Measurements from ENCODE around the gene RIOX2. TPM values are rescaled to one million over a fixed set of nuclear protein-coding genes. Genes with fewer than 3 reads are reported as not detected.

The RIOX2 gene
- total RNA-seq, 2 donors from 2014 or later: 12.5 to 13.6 TPM

DNA sequence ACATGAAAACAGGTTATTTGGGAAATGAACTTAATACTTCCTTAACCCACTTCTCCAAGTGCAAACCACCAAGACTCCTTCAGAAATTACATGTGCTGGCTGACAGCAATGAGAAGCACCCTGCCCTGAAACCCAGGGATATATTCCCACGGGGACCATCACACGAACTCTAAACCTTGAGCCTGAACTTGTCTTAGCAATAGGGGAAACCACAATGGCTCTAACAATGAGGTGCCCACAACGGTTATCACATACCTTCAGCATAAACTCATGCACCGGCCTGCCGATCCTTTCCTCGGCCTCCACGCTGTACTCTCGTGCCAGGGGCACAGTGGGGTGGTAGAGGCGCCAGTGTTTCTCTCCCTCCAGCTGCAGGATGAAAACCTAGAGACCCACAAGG is 13.4 kb downstream of the RIOX2 start:
- TF ChIP-seq, protein P1, sequence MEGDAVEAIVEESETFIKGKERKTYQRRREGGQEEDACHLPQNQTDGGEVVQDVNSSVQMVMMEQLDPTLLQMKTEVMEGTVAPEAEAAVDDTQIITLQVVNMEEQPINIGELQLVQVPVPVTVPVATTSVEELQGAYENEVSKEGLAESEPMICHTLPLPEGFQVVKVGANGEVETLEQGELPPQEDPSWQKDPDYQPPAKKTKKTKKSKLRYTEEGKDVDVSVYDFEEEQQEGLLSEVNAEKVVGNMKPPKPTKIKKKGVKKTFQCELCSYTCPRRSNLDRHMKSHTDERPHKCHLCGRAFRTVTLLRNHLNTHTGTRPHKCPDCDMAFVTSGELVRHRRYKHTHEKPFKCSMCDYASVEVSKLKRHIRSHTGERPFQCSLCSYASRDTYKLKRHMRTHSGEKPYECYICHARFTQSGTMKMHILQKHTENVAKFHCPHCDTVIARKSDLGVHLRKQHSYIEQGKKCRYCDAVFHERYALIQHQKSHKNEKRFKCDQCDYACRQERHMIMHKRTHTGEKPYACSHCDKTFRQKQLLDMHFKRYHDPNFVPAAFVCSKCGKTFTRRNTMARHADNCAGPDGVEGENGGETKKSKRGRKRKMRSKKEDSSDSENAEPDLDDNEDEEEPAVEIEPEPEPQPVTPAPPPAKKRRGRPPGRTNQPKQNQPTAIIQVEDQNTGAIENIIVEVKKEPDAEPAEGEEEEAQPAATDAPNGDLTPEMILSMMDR (conservative IDR thresholded peaks at IDR 0.05): no peak
- Mint-ChIP-seq H3K4me3 (no peak overlapping the region), H3K9me3 (no peaks in the 10 kb centered on the region), H3K27me3 (ENCODE audit: insufficient read depth) (no peaks in the 10 kb centered on the region), H3K27ac (no peak overlapping the region), H3K36me3 (ENCODE audit: low read depth) (peaks cover 15% of the 10 kb centered on the region), H3K4me1 (peaks cover 3% of the 10 kb centered on the region)
- H3K4me3 ChIP-seq (ENCODE audit: low read length): no peak overlapping the region
- WGBS, 2 experiments (ENCODE audit: insufficient coverage in 1 of 2, insufficient read length in 1 of 2): 91 to 94% methylated on average over 3 to 9 of the region's 9 CpGs
- no peak overlapping the region for H3K9ac ChIP-seq (ENCODE audit: extremely low read depth, low read length, poor library complexity, severe bottlenecking)
- H3K27me3 ChIP-seq (ENCODE audit: control insufficient read depth, insufficient read depth, low read length, poor library complexity, severe bottlenecking): no peaks in the 10 kb centered on the region
- peaks cover 3% of the 10 kb centered on the region for H3K4me1 ChIP-seq (ENCODE audit: control insufficient read depth, insufficient read depth, low read length)
- H3K9me3 ChIP-seq (ENCODE audit: control insufficient read depth, low read length): no peaks in the 10 kb centered on the region
- H3K36me3 ChIP-seq (ENCODE audit: control insufficient read depth, insufficient read depth, low read length): no peaks in the 10 kb centered on the region
- no peak overlapping the region for H3K27ac ChIP-seq (ENCODE audit: low read depth, low read length)
- no peak for DNase-seq

DNA sequence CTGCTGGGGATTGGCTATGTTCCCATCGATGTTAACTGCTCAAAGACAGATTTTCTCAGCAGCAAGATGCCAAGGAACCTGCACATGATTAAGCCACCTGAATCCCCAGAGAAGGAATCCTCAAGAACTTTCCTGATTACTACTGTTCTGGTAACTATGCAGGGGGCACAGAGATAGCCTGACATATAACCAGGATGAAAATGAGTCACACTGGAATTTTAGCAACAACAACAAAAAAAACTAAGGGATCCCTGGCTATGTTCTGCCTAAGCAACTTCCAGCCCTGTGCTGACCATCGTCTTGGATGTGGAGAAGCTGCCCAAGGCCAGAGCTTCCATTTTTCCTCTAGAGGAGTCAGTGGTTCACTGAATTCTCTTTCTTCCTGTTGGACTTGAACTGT is 13.8 kb downstream of the RIOX2 start:
- 87 to 90% methylated on average over 2 of the region's 2 CpGs for WGBS, 2 experiments (ENCODE audit: insufficient coverage in 1 of 2, insufficient read length in 1 of 2)

GRCh38 chr3:97957617-97958311 is 14.5 kb downstream of the RIOX2 start:
- H3K9ac ChIP-seq (ENCODE audit: extremely low read depth, low read length, poor library complexity, severe bottlenecking): no peak overlapping the region
- TF ChIP-seq, protein P1 (conservative IDR thresholded peaks at IDR 0.05): no peak
- no peak overlapping the region for H3K27ac Mint-ChIP-seq
- no peak overlapping the region for H3K4me3 Mint-ChIP-seq
- H3K27me3 Mint-ChIP-seq (ENCODE audit: insufficient read depth): no peaks in the 10 kb centered on the region
- 94 to 98% methylated on average over 7 to 8 of the region's 8 CpGs for WGBS, 2 experiments (ENCODE audit: insufficient coverage in 1 of 2, insufficient read length in 1 of 2)
- H3K36me3 Mint-ChIP-seq (ENCODE audit: low read depth): peaks cover 21% of the 10 kb centered on the region
- H3K27ac ChIP-seq (ENCODE audit: low read depth, low read length): no peak overlapping the region
- H3K4me1 ChIP-seq (ENCODE audit: control insufficient read depth, insufficient read depth, low read length): no peaks in the 10 kb centered on the region
- DNase-seq: no peak
- no peaks in the 10 kb centered on the region for H3K4me1 Mint-ChIP-seq
- H3K4me3 ChIP-seq (ENCODE audit: low read length): no peak overlapping the region
- H3K9me3 ChIP-seq (ENCODE audit: control insufficient read depth, low read length): no peaks in the 10 kb centered on the region
- no peaks in the 10 kb centered on the region for H3K27me3 ChIP-seq (ENCODE audit: control insufficient read depth, insufficient read depth, low read length, poor library complexity, severe bottlenecking)
- no peaks in the 10 kb centered on the region for H3K36me3 ChIP-seq (ENCODE audit: control insufficient read depth, insufficient read depth, low read length)
- H3K9me3 Mint-ChIP-seq: no peaks in the 10 kb centered on the region

More for the DNA sequence above, 13.8 kb downstream of the RIOX2 start:
- no peaks in the 10 kb centered on the region for H3K27me3 ChIP-seq (ENCODE audit: control insufficient read depth, insufficient read depth, low read length, poor library complexity, severe bottlenecking)
- DNase-seq: no peak
- no peak overlapping the region for H3K4me3 ChIP-seq (ENCODE audit: low read length)
- H3K9ac ChIP-seq (ENCODE audit: extremely low read depth, low read length, poor library complexity, severe bottlenecking): no peak overlapping the region
- H3K9me3 ChIP-seq (ENCODE audit: control insufficient read depth, low read length): no peaks in the 10 kb centered on the region
- Mint-ChIP-seq H3K4me3 (no peak overlapping the region), H3K27ac (no peak overlapping the region), H3K4me1 (no peaks in the 10 kb centered on the region), H3K27me3 (ENCODE audit: insufficient read depth) (no peaks in the 10 kb centered on the region), H3K9me3 (no peaks in the 10 kb centered on the region), H3K36me3 (ENCODE audit: low read depth) (peaks cover 17% of the 10 kb centered on the region)
- H3K4me1 ChIP-seq (ENCODE audit: control insufficient read depth, insufficient read depth, low read length): no peaks in the 10 kb centered on the region
- TF ChIP-seq, protein P1 (conservative IDR thresholded peaks at IDR 0.05): no peak
- no peak overlapping the region for H3K27ac ChIP-seq (ENCODE audit: low read depth, low read length)
- no peaks in the 10 kb centered on the region for H3K36me3 ChIP-seq (ENCODE audit: control insufficient read depth, insufficient read depth, low read length)

Data from endodermal cell (in vitro differentiated cells).